Thoracic aorta (tissue), 2 donors: ENCODE data around the gene NCAPH2. TPM values are rescaled to one million over a fixed set of nuclear protein-coding genes. Genes with fewer than 3 reads are reported as not detected.
"Not testable (repeated sequence)": the region's sequence is repeated elsewhere in the genome, so short reads cannot be mapped to it uniquely, and the experiment has no call there.

Experiments
- ATAC-seq: fragments of 150-250 bp; one replicate; pipeline ENCODE4 v1.8.0; 2017; ENCODE audit warnings: low read depth; ENCODE audit not compliant: insufficient number of reproducible peaks, low FRiP score
- DNase-seq: peaks from one replicate; pipeline ENCODE4 v3.0.0-alpha.2; 2020; ENCODE audit warnings: low spot score
- H3K27ac ChIP-seq, 2 donors: fragments of 200-600 bp; sonication (generic); 1 replicate in 1 of 2; 2 replicates in 1 of 2; pipeline ENCODE4 v1.5.1; 2016; ENCODE audit warnings: mild to moderate bottlenecking in 2 of 2, moderate library complexity in 2 of 2
- H3K27me3 ChIP-seq: fragments of 200-600 bp; sonication (generic); replicated peaks from 2 replicates; pipeline ENCODE4 v1.6.0; 2016; ENCODE audit warnings: mild to moderate bottlenecking; ENCODE audit not compliant: insufficient read depth
- H3K36me3 ChIP-seq: fragments of 200-600 bp; sonication (generic); one replicate; pipeline ENCODE4 v1.5.1; 2016
- H3K4me1 ChIP-seq, 2 donors: fragments of 200-600 bp; sonication (generic); 1 replicate in 1 of 2; 2 replicates in 1 of 2; pipeline versions ENCODE4 v1.5.1 to v1.6.0; 2016; ENCODE audit warnings: low read depth in 2 of 2, mild to moderate bottlenecking in 1 of 2; ENCODE audit not compliant: control insufficient read depth in 1 of 2
- H3K4me3 ChIP-seq: fragments of 200-600 bp; sonication (generic); 2 replicates; pipeline ENCODE4 v1.5.1; 2016; ENCODE audit warnings: mild to moderate bottlenecking
- H3K9me3 ChIP-seq: fragments of 200-600 bp; sonication (generic); 2 replicates; pipeline ENCODE4 v1.5.1; 2016
- CTCF ChIP-seq: fragments of 200-600 bp; sonication (generic); IDR thresholded peaks from one replicate; pipeline ENCODE4 v1.5.1; 2019; ENCODE audit warnings: antibody characterized with exemption
- total RNA-seq, 2 donors: library from RNA; depleted of rRNA; stranded (reverse); fragments of >200 nt; gene quantifications; one replicate each; pipeline versions ENCODE4 v1.1.0 to v1.2.3, GENCODE V29; 2016

Gene NCAPH2
- total RNA-seq, 2 donors from 2014 or later = 40.8 to 50.4 TPM

- H3K36me3 ChIP-seq = no peaks in the 10 kb centered on the region
- H3K27me3 ChIP-seq = no peaks in the 10 kb centered on the region
- peaks cover 9 to 11% of the 10 kb centered on the region in 2 donors for H3K4me1 ChIP-seq
- no peaks in the 10 kb centered on the region for H3K9me3 ChIP-seq
- ATAC-seq = no peak
- DNase-seq = no peak
- no peak overlapping the region for H3K4me3 ChIP-seq
- no peak for TF ChIP-seq CTCF
- H3K27ac ChIP-seq = peak overlapping the region in 1 of 2 donors; percentile 75
Observed at GRCh38 chr22:50540381-50540780, 32.4 kb downstream of the NCAPH2 start.

GRCh38 chr22:50541667-50542026 is 33.6 kb downstream of the NCAPH2 start:
- H3K9me3 ChIP-seq, DNase-seq, ATAC-seq, H3K36me3 ChIP-seq, H3K27me3 ChIP-seq, H3K4me3 ChIP-seq: not testable (repeated sequence)
- Histone ChIP-seq H3K4me1 (peaks cover 9 to 11% of the 10 kb centered on the region in 2 donors), H3K27ac (peak overlapping the region; percentile 12 to 48)

- no peaks in the 10 kb centered on the region for H3K27me3 ChIP-seq
- no peak for TF ChIP-seq CTCF
- H3K36me3 ChIP-seq = no peaks in the 10 kb centered on the region
- peaks cover 9 to 11% of the 10 kb centered on the region in 2 donors for H3K4me1 ChIP-seq
- DNase-seq = no peak
- H3K4me3 ChIP-seq = no peak overlapping the region
- H3K9me3 ChIP-seq = no peaks in the 10 kb centered on the region
- H3K27ac ChIP-seq = no peak overlapping the region
- no peak for ATAC-seq
Observed at GRCh38 chr22:50542416-50542927, 34.4 kb downstream of the NCAPH2 start.

GRCh38 chr22:50544078-50544745 is 36.2 kb downstream of the NCAPH2 start:
- TF ChIP-seq CTCF = no peak
- Histone ChIP-seq H3K9me3 (no peaks in the 10 kb centered on the region), H3K4me3 (peak overlapping the region; percentile 54), H3K27me3 (no peaks in the 10 kb centered on the region), H3K36me3 (no peaks in the 10 kb centered on the region), H3K4me1 (peaks cover 7 to 22% of the 10 kb centered on the region in 2 donors), H3K27ac (no peak overlapping the region)
- no peak for ATAC-seq
- no peak for DNase-seq

GRCh38 chr22:50544746-50545253 is 36.8 kb downstream of the NCAPH2 start:
- no peak overlapping the region for H3K27ac ChIP-seq
- ATAC-seq = no peak
- no peak for DNase-seq

More at GRCh38 chr22:50544746-50545253, 36.8 kb downstream of the NCAPH2 start:
- Histone ChIP-seq H3K27me3 (no peaks in the 10 kb centered on the region), H3K9me3 (no peaks in the 10 kb centered on the region), H3K36me3 (no peaks in the 10 kb centered on the region), H3K4me3 (peak overlapping the region; percentile 54), H3K4me1 (peaks cover 5 to 22% of the 10 kb centered on the region in 2 donors)
- TF ChIP-seq CTCF = no peak
